Ovary (tissue), 3 donors: ENCODE results near the gene SYNPO2.

ENCODE experiments used
- CTCF ChIP-seq, 3 donors: fragments of 450-650 bp in 2 of 3; fragments of 200-600 bp in 1 of 3; IDR thresholded peaks; one replicate each; pipeline versions ENCODE4 v1.5.1 to v1.8.0; 2016 to 2022; ENCODE audit warnings: antibody characterized with exemption in 3 of 3, mild to moderate bottlenecking in 1 of 3
- EP300 ChIP-seq: sonication (generic); formaldehyde crosslinking; IDR thresholded peaks from one replicate; pipeline ENCODE4 v1.6.1; 2017; ENCODE audit warnings: antibody characterized with exemption
- POLR2A ChIP-seq: fragments of 450-650 bp; IDR thresholded peaks from one replicate; pipeline ENCODE4 v1.6.1; 2017; ENCODE audit warnings: antibody characterized with exemption, mild to moderate bottlenecking, moderate library complexity
- donor health status: DM: no; HTN: no; CAD: no.

- no peak for TF ChIP-seq CTCF (IDR thresholded peaks at IDR 0.05)
- TF ChIP-seq POLR2A = no peak
- no peak for TF ChIP-seq EP300
Observed at GRCh38 chr4:119046263-119046662, 157.6 kb downstream of the SYNPO2 start.
